Vagina (tissue), 2 donors: ENCODE measurements around the gene PCNP.

ENCODE experiments used
- CTCF ChIP-seq, 3 experiments: fragments of 450-650 bp in 2 of 3; fragments of 200-600 bp in 1 of 3; sonication (generic) in 1 of 3; IDR thresholded peaks; one replicate each; pipeline ENCODE4 v1.5.1; 2017 to 2019; ENCODE audit warnings: antibody characterized with exemption in 3 of 3, mild to moderate bottlenecking in 2 of 3, moderate library complexity in 2 of 3
- POLR2A ChIP-seq, 2 donors: fragments of 450-650 bp; IDR thresholded peaks; one replicate each; pipeline ENCODE4 v1.6.1; 2017; ENCODE audit warnings: antibody characterized with exemption in 2 of 2, mild to moderate bottlenecking in 2 of 2, moderate library complexity in 2 of 2
- POLR2AphosphoS5 ChIP-seq, 2 donors: sonication (generic); formaldehyde crosslinking; IDR thresholded peaks; one replicate each; pipeline ENCODE4 v1.9.0; 2017; ENCODE audit warnings: antibody characterized with exemption in 2 of 2, mild to moderate bottlenecking in 2 of 2, low read depth in 1 of 2; ENCODE audit not compliant: insufficient read depth in 1 of 2

GRCh38 chr3:101527441-101527840 lies 46.5 kb upstream of the PCNP start:
- TF ChIP-seq CTCF (IDR thresholded peaks at IDR 0.05) (no peak), POLR2AphosphoS5 (IDR thresholded peaks at IDR 0.05; ENCODE audit: insufficient read depth in 1 of 2, low read depth in 1 of 2) (no peak), POLR2A (IDR thresholded peaks at IDR 0.05) (no peak)
